GM21717 (cell line): Measurements from ENCODE around the gene GRIK4.

Experiments used
- ATAC-seq: cut with Tn5 transposase; IDR thresholded peaks from one replicate; pipeline ENCODE4 v1.9.1; 2021; ENCODE audit warnings: mild to moderate bottlenecking, moderate library complexity; ENCODE audit not compliant: unreplicated experiment

The GRIK4 gene

DNA sequence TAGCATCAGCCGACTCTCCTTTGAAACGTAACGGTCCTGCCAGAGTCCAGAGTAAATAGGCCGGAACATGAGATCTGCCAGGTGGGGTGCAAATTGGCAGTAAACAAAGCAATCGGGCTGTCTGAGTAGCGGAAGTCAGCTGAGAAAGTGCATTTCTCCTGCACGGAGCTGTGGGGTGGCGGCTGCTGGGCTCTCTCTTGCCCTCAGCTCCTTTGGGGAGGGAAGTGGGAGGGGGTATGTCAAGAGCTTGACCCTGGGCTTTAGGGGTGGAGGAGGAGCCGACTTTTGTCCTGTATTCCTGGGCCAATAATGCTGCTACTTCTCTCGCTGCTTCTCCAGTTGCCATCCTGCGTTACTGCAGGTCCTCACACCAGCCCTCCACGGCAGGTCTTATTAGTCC, 11.6 kb downstream of the GRIK4 start:
- no peak for ATAC-seq

DNA sequence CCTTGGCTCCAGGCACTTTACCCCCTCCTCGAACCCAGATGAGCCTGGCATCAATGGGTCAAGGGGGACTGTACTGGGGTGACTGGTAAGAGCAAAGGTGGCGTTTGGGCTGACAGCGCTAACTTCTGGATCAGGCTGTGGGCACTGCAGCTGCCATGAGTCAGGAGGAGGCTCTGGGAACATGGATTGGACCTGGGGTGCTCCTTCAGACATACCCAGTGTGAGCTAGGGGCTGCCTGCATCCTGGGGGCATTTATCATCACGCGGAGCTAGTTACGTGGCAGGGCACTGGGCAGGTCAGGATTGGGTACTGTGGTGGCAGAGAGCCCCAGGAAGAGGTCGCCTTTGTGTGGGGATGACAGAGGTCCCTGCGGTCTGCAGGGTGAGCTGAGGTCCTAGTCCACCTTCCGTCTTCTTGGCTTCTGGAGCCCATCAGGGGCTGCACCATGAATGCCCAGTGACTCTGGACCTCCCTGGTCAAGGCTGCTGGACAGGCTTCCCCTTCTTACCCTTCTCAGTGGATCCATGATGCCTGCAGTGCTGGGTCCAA, 13.1 kb downstream of the GRIK4 start:
- ATAC-seq = no peak

DNA sequence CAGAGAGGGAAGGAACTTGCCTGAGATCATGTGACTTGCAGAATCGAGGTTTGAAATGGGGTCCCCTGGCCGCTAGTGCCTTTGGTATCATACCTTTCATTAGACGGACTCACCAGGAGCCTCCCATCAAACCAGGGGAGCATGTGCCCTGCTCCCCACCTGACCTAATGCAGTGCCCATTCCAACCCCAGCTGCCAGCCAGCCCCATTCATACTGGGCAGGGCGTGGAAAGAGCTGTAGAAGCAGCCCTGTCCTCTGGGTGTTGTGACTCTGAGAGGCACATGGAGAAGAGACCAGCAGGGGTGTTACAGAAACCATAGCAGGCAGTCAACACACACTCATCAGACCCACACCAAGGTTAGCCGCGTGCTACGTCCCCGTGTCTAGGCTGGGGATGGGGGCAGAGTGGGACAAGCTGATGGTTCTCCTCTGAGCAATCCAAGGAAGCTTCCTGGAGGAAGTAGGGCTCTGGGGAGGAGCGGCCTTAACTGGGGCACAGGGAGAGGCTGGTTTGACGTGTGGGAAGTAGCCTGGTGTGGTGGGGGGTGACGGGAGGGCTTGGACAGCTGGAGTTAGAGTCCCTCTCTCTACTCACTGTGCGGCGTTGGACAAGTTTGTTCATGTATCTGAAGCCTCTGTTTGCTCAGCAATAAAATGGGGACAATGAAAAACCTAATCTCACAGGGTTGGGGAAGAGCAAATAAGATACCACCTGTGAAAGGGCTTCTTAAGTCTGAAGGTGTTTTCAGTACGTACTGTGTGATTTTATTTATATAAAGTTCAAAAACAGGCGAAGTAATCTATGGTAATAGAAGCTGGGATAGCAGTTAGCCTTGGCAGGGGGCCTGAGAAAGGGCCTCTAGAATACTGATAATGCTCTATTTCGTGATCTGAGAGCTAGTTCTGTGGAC, 14.0 kb downstream of the GRIK4 start:
- no peak for ATAC-seq

DNA sequence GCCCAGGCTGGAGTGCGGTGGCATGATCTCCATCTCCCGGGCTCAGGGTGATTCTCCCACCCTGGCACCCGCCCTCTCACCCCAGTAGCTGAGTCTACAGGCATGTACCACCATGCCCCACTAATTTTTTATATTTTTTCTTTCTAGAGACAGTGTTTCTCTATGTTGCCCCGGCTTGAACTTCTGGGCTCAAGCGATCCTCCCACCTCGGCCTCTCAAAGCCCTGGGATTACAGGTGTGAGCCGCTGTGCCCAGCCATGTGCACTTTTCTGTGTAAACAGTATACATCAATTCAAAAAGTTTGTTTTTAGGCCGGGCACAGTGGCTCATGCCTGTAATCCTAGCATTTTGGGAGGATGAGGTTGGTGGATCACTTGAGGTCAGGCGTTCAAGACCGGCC, 14.7 kb downstream of the GRIK4 start:
- ATAC-seq = no peak

DNA sequence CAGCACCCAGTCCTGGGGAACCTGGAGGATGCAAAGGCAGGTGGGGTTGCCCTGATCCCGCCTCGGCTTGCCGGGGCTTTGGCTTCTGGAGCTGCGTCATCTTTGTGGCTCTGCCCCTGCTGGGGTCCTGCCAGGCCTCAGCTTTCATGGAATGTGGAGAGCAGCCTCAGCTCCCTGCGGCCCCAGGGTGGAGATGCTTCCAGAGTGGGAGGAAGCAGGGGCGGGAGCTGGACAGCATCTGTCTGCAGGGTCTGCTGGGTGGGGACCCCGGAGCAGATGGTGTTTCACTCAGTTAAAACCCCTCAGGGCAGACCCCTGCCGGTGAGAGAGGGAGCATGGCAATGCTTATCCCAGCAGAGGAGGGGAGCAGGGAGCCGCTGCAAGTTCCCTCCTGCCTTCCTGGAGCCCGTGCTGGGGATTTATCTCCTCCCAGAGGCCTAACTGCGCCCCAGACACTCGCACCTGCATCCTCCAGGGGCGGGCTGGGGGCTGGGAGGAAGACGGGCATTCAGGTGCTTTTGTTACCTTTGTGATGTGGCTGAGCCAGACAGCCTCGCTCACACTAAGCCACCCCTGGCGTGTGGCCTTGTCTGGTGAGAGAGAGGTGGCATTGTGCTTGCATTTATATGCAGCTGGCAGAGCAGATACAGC, 15.7 kb downstream of the GRIK4 start:
- no peak for ATAC-seq

DNA sequence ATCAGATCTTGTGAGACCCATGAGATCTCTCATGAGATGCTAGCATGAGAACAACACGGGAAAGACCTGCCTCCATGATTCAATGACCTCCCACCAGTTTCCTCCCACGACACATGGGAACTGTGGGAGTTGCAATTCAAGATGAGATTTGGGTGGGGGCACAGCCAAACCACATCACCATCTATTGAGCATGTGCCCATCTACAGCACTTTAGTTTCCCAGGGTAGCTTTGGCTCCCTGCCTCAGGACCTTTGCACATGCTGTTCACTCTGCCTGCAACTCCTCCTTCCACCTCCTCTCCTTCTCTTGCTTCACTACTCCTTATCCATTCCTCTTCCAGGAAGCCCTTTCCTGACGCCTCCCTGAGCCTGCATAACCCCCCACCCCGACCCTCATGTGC, 17.2 kb downstream of the GRIK4 start:
- no peak for ATAC-seq

DNA sequence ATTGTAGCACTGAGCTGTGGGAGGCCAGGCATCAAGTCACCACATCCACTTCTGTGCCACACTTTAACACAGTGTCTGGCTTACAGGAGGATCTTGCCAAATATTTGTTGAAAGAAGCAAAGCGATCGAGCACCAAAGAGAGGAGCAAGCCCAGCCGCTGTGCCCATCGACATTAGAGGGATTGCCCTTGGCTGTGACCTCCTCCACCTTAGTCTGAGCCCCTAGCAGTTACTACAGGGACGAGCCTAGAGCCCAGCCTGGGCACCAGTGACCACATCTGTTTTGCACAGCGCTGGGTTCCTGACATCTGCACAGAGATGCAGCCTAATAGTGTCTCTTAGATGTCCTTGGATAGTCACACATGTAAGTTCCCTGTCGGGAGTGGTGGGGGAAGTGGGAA, 17.7 kb downstream of the GRIK4 start:
- no peak for ATAC-seq

DNA sequence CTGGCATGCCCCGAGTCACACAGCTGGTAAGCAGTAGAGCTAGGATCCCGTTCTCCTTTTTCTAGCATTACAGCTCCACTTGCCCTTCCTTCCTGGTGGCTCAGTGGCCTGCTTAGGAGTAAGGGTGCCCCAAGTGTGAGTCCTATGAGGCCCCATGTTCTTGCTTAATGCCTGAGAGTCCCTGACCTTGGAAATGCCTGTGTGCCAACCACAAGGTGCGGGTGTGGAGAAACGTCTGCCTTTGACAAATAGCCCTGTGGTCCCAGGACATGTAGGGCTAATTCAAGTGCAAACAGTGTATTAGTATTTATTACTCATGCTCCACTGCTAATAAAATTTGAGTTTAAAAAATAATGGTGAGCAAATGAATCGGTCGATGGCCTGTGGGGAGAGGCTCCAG, 18.4 kb downstream of the GRIK4 start:
- no peak for ATAC-seq

DNA sequence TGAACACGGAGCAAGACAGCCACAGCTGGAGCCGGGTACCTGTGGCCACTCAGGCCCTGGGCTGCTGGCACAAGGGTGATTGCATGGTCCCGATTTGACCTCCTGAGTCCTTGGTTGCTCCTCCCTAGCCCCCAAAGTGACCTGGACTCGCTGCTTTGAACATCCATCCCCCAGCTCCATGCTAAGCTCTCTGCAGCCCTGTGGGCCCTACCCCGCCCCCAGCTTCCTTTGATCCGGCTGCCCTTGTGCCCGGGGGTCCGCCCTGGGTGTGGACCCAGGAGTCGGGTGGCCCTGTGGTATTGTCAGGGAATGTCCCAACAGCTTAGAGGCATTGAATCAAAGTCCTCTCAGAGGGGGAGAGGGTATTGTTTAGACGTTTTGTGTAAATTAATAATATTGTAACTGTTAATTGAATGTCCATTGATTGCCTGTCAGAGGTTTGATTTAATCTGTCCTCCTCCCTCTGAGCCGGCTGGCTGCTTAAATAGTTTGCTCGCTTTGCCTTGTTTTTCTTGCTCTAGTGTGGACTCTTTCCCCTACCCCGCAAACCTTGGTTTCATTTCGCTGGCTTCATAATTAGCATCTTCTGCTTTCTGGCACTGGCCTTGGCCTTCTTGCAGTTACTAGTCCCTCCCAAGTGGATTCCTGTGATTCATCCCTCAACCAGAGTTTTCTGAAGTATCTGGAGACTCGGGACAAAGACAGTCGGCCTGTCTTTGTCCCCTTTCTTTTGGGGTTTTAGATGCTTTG, 20.7 kb downstream of the GRIK4 start:
- no peak for ATAC-seq

DNA sequence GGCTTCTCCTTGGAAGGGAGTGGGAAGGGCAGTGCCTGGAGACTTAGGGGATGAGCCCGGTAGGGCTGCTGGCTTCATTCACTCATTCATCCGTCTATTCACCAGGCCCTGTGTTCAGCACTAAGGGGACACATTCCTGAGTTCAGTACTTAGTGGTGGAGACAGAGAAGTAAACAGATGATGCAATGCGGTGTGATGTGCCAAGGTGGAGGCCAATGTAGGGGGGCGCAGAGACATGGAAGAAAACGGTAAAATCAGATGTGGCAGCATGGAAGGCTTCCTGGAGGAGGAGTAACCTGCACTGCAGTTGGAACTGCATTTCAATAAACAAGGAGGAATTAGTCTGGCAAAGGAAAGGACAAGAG, 21.3 kb downstream of the GRIK4 start:
- ATAC-seq = no peak

DNA sequence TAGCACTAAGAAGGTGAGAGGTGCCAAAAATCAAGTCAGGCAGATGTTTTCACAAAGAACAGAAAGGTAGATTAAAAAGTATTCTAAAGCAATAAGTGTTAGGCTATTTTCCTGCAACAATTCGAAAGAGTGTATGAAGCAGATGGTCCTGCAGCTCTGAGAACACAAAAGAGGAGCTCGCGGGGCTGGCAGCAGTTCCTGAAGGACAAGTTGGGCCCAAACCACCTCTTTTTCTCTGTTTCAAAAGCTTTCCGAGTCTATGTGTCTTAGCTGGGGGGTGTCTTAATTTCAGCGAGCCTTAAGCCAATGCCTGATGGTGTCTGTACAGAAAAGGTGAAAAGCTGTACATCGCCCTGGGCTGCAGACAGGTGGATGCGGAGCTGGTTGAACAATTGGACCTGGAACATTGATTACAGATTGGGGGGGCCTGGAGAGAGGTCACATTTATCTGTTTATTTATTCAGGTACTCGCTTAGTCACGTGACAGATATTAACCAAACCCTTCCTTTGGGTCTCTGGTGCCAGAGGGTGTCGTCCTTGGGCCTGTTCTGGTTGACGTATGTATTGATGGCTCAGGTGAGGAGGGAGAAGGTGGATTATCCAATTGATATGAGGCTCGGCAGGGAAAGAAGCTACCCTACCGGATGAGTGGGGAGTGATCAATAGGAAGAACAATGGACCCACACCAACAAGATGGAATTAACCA, 24.7 kb downstream of the GRIK4 start:
- no peak for ATAC-seq

DNA sequence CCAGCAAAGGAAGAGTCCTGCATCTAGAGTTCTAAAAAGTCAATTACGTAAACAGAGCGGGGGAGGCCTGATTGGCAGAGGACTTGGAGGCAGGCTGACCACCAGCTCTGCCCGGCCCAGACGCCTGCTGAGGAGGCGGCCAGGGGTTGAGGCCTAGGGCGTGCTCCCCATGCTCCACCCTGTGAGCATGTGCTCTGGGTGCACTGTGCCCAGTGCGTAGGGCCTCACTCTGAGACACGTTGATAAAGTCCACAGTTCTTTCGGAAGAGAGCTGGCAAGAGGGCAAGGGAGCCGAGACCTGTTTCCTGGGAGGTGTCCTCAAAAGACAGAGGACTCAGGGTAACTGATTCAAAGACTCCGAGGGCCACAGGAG, 25.2 kb downstream of the GRIK4 start:
- no peak for ATAC-seq

DNA sequence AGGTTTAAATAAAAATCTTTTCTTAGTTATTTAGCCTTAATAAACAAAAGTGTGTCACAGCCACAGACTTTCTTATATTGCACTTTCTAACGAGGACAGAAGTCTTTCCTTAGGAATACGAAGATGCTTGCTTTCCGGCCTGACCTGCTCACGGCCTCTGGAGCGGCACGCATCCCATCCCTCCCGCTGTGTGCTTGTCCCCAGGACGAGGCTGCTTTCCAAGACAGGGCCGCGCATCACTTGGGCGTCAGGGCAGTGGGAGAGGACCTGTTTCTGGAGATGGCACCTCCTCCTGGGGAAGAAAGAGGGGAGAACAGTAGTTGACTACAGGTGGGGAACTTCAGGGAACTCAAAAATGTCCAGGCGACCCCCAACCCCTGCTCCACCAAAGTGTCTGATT, 26.4 kb downstream of the GRIK4 start:
- no peak for ATAC-seq

DNA sequence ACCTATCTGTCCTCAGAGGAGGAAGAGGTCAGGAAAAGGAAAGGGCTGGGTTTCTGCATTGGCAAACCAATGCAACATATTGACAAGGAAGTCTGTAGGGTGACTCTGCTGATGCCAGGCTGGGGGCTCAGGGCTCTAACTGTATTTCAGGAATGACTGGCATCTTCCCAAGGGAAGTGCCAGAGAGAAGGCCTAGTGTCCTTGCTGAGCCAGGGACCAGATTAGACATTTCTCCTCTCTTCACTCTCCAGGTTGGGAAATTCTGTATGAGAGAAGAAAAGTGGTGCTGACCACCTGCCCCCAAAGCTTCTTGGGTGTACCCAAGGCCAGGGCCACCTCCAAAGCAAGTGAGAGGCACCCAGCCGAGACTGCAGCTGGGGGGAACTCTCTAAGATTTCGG, 27.2 kb downstream of the GRIK4 start:
- ATAC-seq = no peak

DNA sequence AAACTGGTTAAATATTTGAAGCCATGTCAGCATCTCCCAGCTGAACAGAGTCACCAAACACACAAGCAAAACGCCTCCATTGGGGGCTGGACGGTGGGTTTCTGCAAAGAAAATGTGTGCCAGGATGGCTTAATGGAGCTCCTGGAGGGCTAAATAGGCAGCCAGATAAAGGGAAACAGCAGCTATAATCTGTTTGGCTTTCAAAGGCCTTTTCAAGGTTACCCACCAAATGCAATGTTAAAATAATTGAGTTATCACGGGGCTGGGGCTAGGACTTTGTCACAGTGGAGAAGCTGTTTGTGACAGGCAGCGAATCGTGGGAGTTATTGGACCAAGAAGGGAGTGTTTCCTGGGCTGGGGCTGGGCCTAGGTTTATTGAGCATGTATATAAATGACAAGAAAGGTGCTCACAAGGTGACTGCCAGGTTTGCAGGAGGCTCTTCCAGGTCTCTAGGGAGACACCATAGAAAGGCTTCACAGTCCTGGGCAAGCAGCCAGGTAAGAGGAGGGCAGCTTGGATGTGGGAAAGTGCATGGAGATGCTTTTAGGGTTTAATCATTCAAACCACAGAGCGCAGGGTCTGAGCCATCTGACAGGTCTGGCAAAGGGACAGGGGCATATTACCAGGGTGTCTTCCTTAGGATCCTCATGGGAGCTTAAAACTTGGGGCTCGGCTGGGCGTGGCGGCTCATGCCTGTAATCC, 28.3 kb downstream of the GRIK4 start:
- no peak for ATAC-seq

DNA sequence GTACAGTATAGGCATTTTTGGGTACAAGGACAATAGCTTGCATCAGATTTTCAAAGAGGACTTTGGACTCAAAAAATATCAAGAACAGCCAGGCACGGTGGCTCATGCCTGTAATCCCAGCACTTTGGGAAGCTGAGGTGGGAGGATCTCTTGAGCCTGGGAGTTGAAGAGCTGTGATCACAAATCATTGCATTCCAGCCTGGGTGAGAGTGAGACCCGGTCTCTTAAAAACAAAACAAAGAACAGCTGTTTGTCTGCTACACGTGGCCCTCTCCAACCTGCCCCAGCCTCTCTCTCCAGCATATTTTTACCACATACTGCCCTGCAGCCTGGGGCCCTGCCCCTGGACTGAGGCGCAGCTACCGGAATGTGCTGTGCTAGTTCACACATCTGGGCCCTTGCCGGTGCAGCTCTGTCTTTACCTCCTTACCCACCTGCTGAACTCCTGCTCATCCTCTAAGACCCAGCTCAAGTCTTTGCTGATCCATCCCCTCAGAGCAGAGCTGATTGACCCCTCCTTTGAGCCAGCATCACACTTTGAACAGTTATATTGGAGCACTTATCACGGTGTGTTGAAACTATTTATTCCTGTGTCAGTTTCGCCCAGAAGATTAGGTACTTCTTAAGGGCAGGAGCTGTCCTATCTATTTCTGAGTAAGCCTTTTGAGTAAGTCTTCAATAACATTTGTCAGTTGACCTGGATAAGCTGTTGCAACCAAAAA, 29.4 kb downstream of the GRIK4 start:
- ATAC-seq = no peak

DNA sequence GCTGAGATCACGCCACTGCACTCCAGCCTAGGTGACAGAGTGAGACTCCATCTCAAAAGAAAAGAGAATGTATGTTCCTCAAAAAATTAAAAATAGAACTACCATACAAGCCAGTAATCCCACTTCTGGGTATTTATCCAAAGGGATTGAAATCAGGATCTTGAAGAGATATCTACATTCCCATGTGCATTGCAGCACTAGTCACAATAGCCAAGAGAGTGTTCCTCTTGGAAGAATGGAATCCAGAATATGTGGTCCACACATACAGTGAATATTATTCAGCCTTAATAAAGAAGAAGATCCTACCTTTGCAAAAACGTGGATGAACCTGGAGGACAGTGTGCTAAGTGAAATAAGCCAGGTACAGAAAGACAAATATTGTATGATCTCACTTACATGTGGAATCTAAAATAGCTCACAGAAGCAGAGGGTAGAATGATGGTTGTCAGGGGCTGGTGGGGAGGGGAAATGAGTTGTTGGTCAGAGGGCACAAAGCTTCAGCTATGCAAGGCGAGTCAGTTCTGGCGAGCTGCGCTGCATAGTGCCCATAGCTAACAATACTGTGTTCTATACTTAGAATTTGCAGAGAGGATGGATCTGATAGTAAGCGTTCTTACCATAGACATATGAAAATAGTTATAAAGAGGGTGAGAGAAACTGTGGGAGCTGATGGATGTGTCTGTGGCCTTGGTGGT, 32.1 kb downstream of the GRIK4 start:
- no peak for ATAC-seq

DNA sequence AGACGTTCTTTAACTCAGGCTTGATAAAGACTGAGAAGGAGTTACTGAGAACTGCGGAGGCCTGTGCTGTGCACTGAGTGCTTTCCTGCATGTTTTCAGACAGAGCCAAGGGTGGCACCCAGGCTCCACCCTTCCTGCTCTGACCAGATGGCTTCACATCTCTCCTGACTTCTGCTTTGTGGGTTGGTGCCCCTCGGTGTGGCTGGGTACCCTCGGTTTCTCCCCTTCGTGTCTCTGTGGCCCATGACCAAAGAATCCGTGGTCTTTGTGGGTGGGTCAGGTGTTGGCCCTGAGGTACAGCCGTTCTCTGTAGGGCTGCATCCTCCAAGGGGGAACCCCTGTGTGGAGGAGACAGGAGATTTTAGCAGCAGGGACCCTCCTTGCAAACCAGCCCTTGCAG, 34.3 kb downstream of the GRIK4 start:
- ATAC-seq = no peak
